Ovary (tissue), 3 donors: ENCODE data around the gene FAM20C.

Experiments
- CTCF ChIP-seq, 3 donors: fragments of 450-650 bp in 2 of 3; fragments of 200-600 bp in 1 of 3; IDR thresholded peaks; one replicate each; pipeline versions ENCODE4 v1.5.1 to v1.8.0; 2016 to 2022; ENCODE audit warnings: antibody characterized with exemption in 3 of 3, mild to moderate bottlenecking in 1 of 3
- EP300 ChIP-seq: sonication (generic); formaldehyde crosslinking; IDR thresholded peaks from one replicate; pipeline ENCODE4 v1.6.1; 2017; ENCODE audit warnings: antibody characterized with exemption
- donor health status: DM: no; HTN: no; CAD: no.

GRCh38 chr7:264541-265191, 72.3 kb downstream of the FAM20C start:
- no peak for TF ChIP-seq CTCF (IDR thresholded peaks at IDR 0.05)
- TF ChIP-seq EP300, result no peak
